ENCODE measurements around the gene PCMT1. TPM values are rescaled to one million over a fixed set of nuclear protein-coding genes. Genes with fewer than 3 reads are reported as not detected.
"Not testable (repeated sequence)": the region's sequence is repeated elsewhere in the genome, so short reads cannot be mapped to it uniquely, and the experiment has no call there.

Gene PCMT1
- total RNA-seq, 4 donors from 2014 or later: 62.2 to 133 (median 77.9) TPM

GRCh38 chr6:149845549-149845948 is 96.0 kb downstream of the PCMT1 start:
- Histone ChIP-seq H3K36me3 (peaks cover 0 to 3% of the 10 kb centered on the region in 2 donors), H3K4me3 (replicated peaks in 1 of 3) (no peak overlapping the region), H3K9me3 (no peaks in the 10 kb centered on the region), H3K27me3 (no peaks in the 10 kb centered on the region), H3K4me1 (peaks cover 14 to 24% of the 10 kb centered on the region in 2 donors), H3K27ac (peak overlapping the region; percentile 17 to 61 (median 57))
- intact Hi-C loops (cut with DNase I): loop anchor here (10.0 kb wide), 1 partner anchor 159 kb away; no protein-coding TSS in a partner anchor
- TF ChIP-seq CTCF (IDR thresholded peaks at IDR 0.05) (no peak), POLR2A (IDR thresholded peaks at IDR 0.05) (no peak)
- DNase-seq: no peak
- WGBS, 2 donors: 87 to 88% methylated on average over 3 of the region's 3 CpGs

GRCh38 chr6:149846321-149846720 is 96.8 kb downstream of the PCMT1 start:
- TF ChIP-seq POLR2A (IDR thresholded peaks at IDR 0.05): no peak
- no peak for TF ChIP-seq CTCF (IDR thresholded peaks at IDR 0.05)
- Histone ChIP-seq H3K4me3 (replicated peaks in 1 of 3) (no peak overlapping the region), H3K4me1 (peaks cover 14 to 26% of the 10 kb centered on the region in 2 donors), H3K36me3 (peaks cover 0 to 3% of the 10 kb centered on the region in 2 donors), H3K27ac (peak overlapping the region; percentile 56 to 67 (median 61)), H3K9me3 (no peaks in the 10 kb centered on the region), H3K27me3 (no peaks in the 10 kb centered on the region)
- WGBS, 2 donors: 52 to 56% methylated on average over 7 of the region's 7 CpGs
- peak; percentile 98 to 99 for DNase-seq
- intact Hi-C loops (cut with DNase I): loop anchor here (10.0 kb wide), 1 partner anchor 158 kb away; no protein-coding TSS in a partner anchor

DNA sequence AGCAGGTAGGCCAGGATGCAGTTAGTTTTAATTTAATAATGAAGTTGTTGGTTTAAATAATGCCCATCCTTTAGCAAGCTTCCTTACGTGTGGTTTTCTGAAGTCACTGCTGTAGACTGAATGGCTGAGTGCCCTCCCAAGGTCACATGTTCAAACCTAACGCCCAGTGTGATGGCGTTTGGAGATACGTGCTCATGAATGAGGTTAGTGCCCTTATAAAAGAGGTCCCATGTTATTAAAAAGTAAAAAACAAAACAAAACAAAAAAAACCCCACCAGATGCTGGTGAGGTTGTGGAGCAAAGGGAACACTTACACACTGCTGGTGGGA is 98.4 kb downstream of the PCMT1 start:
- H3K4me1 ChIP-seq: peaks cover 24 to 42% of the 10 kb centered on the region in 2 donors
- TF ChIP-seq CTCF (IDR thresholded peaks at IDR 0.05) (no peak), POLR2A (IDR thresholded peaks at IDR 0.05) (no peak)
- H3K36me3 ChIP-seq: no peaks in the 10 kb centered on the region
- 92 to 96% methylated on average over 4 of the region's 4 CpGs for WGBS, 2 donors
- no peak overlapping the region for H3K27ac ChIP-seq
- H3K9me3 ChIP-seq: no peaks in the 10 kb centered on the region
- no peaks in the 10 kb centered on the region for H3K27me3 ChIP-seq
- DNase-seq: no peak
- intact Hi-C loops (cut with DNase I): loop anchor here (10.0 kb wide), 1 partner anchor 157 kb away; no protein-coding TSS in a partner anchor
- H3K4me3 ChIP-seq (replicated peaks in 1 of 3): no peak overlapping the region

GRCh38 chr6:149848343-149848742 is 98.8 kb downstream of the PCMT1 start:
- WGBS, 2 donors: 81 to 93% methylated on average over 4 of the region's 4 CpGs
- intact Hi-C loops (cut with DNase I): loop anchor here (10.0 kb wide), 1 partner anchor 156 kb away; no protein-coding TSS in a partner anchor
- H3K27me3 ChIP-seq; H3K27ac ChIP-seq; H3K4me3 ChIP-seq (replicated peaks in 1 of 3); H3K36me3 ChIP-seq; DNase-seq; H3K9me3 ChIP-seq: not testable (repeated sequence)
- H3K4me1 ChIP-seq: peaks cover 24 to 42% of the 10 kb centered on the region in 2 donors

DNA sequence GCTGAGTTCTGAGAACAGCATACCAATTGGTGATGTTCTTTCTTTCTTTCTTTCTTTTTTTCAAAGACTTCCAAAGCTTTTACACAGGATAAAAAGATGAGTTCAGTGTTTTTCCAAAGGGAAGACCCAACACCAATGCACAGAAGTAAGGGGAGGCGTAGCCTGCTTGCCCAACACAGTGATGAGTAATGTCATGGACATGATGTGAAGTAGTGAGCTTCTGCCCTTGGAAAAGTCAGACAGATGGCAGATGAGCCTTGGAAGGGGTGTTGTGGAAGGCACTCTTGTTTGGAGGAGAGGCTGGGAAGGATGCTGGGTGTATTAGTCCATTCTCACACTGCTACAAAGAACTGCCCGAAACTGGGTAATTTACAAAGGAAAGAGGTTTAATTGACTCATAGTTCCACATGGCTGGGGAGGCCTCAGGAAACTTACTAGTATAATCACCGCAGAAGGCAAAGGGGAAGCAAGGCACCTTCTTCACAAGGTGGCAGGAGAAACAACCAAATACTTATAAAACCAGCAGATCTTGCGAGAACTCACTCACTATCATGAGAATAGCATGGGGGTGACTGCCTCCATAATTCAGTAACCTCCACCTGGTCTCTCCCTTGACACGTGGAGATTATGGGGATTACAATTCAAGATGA is 102.0 kb downstream of the PCMT1 start:
- peak overlapping the region; percentile 28 to 53 (median 38) for H3K27ac ChIP-seq
- no peak for TF ChIP-seq POLR2A (IDR thresholded peaks at IDR 0.05)
- no peak for TF ChIP-seq CTCF (IDR thresholded peaks at IDR 0.05)

More for the DNA sequence above, 102.0 kb downstream of the PCMT1 start:
- WGBS, 2 donors: 74 to 80% methylated on average over 5 of the region's 5 CpGs
- no peak overlapping the region for H3K4me3 ChIP-seq (replicated peaks in 1 of 3)
- H3K36me3 ChIP-seq: no peaks in the 10 kb centered on the region
- intact Hi-C loops (cut with DNase I): no loop called here
- peaks cover 23 to 52% of the 10 kb centered on the region in 2 donors for H3K4me1 ChIP-seq
- DNase-seq: no peak
- no peaks in the 10 kb centered on the region for H3K27me3 ChIP-seq
- no peaks in the 10 kb centered on the region for H3K9me3 ChIP-seq

Measured in thyroid gland (tissue), 4 donors.